ENCODE measurements around the gene SLC10A4. TPM values are rescaled to one million over a fixed set of nuclear protein-coding genes. Genes with fewer than 3 reads are reported as not detected.

Gene SLC10A4
- total and polyA plus RNA-seq, 2 of the 8 experiments (the other 6 are each of a cell fraction or from before 2014, with no cell fraction given) = 4.5 to 5.6 TPM

GRCh38 chr4:48489683-48490011 is 6.5 kb downstream of the SLC10A4 start:
- no peak overlapping the region for H2BK20ac ChIP-seq (ENCODE audit: low read length)
- H4K91ac ChIP-seq (replicated peaks; ENCODE audit: insufficient read length, low read length) = no peak overlapping the region
- H3K27ac ChIP-seq (ENCODE audit: low read depth, low read length) = no peak overlapping the region
- peak overlapping the region; percentile 22 to 72 (median 48) for H3K4me3 ChIP-seq (ENCODE audit: extremely low read depth in 1 of 4, insufficient read depth in 2 of 4, low read depth in 3 of 4, low read length in 4 of 4)
- H3K4ac ChIP-seq (replicated peaks; ENCODE audit: insufficient read length, low read depth, low read length) = no peak overlapping the region
- FAIRE-seq (no peak), DNase-seq (ENCODE audit: low read depth in 1 of 2, low spot score in 2 of 2) (peak in 1 of 2 experiments; percentile 59)
- WGBS, 2 experiments (ENCODE audit: extremely low coverage in 1 of 2, insufficient coverage in 1 of 2, insufficient read length in 1 of 2, insufficient replicate concordance in 2 of 2, low coverage in 1 of 2, low lambda C conversion rate in 2 of 2, missing lambda C conversion rate in 1 of 2) = 8% methylated on average over 14 of the region's 14 CpGs; no CpG with 5 or more reads in 1 of the 2 experiments
- no peak overlapping the region for H2BK5ac ChIP-seq (ENCODE audit: low read depth, low read length)
- H3K23me2 ChIP-seq (ENCODE audit: low read depth, low read length) = peaks cover 3% of the 10 kb centered on the region; the same call in 1 of the 2 replicates
- H3K56ac ChIP-seq (replicated peaks; ENCODE audit: insufficient read length, low read depth, low read length) = no peak overlapping the region
- H3K79me1 ChIP-seq (ENCODE audit: low read depth, low read length) = no peaks in the 10 kb centered on the region
- H2BK12ac ChIP-seq (ENCODE audit: low read depth, low read length) = no peak overlapping the region
- ChIA-PET CTCF (ENCODE audit: partially characterized antibody) (interaction anchor here (0.7 kb wide), 1 partner anchor 58 kb away, joined by 3 read pairs; no protein-coding TSS in a partner anchor), POLR2A (ENCODE audit: partially characterized antibody) (no interaction called here)
- no peaks in the 10 kb centered on the region for H3K79me2 ChIP-seq (ENCODE audit: control insufficient read depth in 1 of 2, insufficient read depth in 2 of 2, low read length in 2 of 2)
- H2AFZ ChIP-seq (ENCODE audit: low read length) = peak overlapping the region; percentile 57; the same call in 1 of the 2 replicates
- H4K20me1 ChIP-seq (replicated peaks in 1 of 2; ENCODE audit: control insufficient read depth in 1 of 2, insufficient read depth in 2 of 2, low read length in 2 of 2) = no peaks in the 10 kb centered on the region
- H3K27me3 ChIP-seq (replicated peaks in 1 of 4; ENCODE audit: control insufficient read depth in 3 of 4, extremely low read depth in 1 of 4, insufficient read depth in 3 of 4, low read length in 3 of 4) = peaks cover 22 to 54% (median 43%) of the 10 kb centered on the region in 4 experiments
- no peaks in the 10 kb centered on the region for H3K9me3 ChIP-seq (ENCODE audit: insufficient read depth in 2 of 2, low read depth in 1 of 2, low read length in 1 of 2)
- H3K9ac ChIP-seq (replicated peaks in 1 of 4; ENCODE audit: extremely low read depth in 1 of 4, low read depth in 3 of 4, low read length in 3 of 4) = no peak overlapping the region
- no peak overlapping the region for H3K18ac ChIP-seq (ENCODE audit: extremely low read depth, low read length)
- H2AK5ac ChIP-seq (ENCODE audit: low read depth, low read length) = no peak overlapping the region
- H2BK120ac ChIP-seq (replicated peaks; ENCODE audit: low read depth, low read length) = no peak overlapping the region
- 0 out of 2 replicates have a peak overlapping the region, but pooled peaks have one; percentile 92 for H4K8ac ChIP-seq (ENCODE audit: extremely low read depth, insufficient read depth, low read length)
- peaks cover 0 to 3% (median under 1%) of the 10 kb centered on the region in 4 experiments; a peak in 5 of 7 replicates for H3K4me1 ChIP-seq (replicated peaks in 1 of 4; ENCODE audit: control insufficient read depth in 3 of 4, insufficient read depth in 4 of 4, low read length in 3 of 4)
- H3K14ac ChIP-seq (ENCODE audit: insufficient read length) = no peak overlapping the region
- peak overlapping the region; percentile 54 to 79 for H3K4me2 ChIP-seq (ENCODE audit: insufficient read depth in 1 of 2, low read depth in 2 of 2, low read length in 2 of 2)
- no peak overlapping the region for H4K5ac ChIP-seq (ENCODE audit: insufficient read length, low read depth, low read length)
- H3K36me3 ChIP-seq (ENCODE audit: control insufficient read depth in 2 of 4, insufficient read depth in 4 of 4, low read length in 3 of 4) = peaks cover 0 to 8% (median 0%) of the 10 kb centered on the region in 4 experiments; a peak in 1 of 8 replicates
- TF ChIP-seq TEAD4 (IDR thresholded peaks at IDR 0.05; ENCODE audit: low read depth, low read length) (no peak), KDM1A (IDR thresholded peaks at IDR 0.05; ENCODE audit: borderline replicate concordance, low read length) (peak; percentile 55; the same call in 1 of the 2 replicates), BRCA1 (IDR thresholded peaks at IDR 0.05; ENCODE audit: low read depth, low read length) (no peak), SAP30 (IDR thresholded peaks at IDR 0.05; ENCODE audit: insufficient read depth, insufficient replicate concordance, low read length) (no peak)
- H3K23ac ChIP-seq (ENCODE audit: insufficient read length) = no peak overlapping the region
- no peak overlapping the region for H2BK15ac ChIP-seq (ENCODE audit: low read length)
